Neuron (in vitro differentiated cells): ENCODE data around the gene PCK1.

ENCODE experiments used
- H2AFZ ChIP-seq: one replicate; pipeline ENCODE4 v1.6.1; 2013; ENCODE audit warnings: low read depth, mild to moderate bottlenecking, inconsistent platforms, low read length, moderate library complexity
- H3K27me3 ChIP-seq: one replicate; pipeline ENCODE4 v1.6.1; 2013; ENCODE audit warnings: low read length; ENCODE audit not compliant: insufficient read depth
- H3K36me3 ChIP-seq: one replicate; pipeline ENCODE4 v1.6.1; 2013; ENCODE audit warnings: low read length; ENCODE audit not compliant: insufficient read depth
- H3K4me1 ChIP-seq: one replicate; pipeline ENCODE4 v1.6.1; 2013; ENCODE audit warnings: low read length; ENCODE audit not compliant: insufficient read depth
- H3K4me3 ChIP-seq: 2 replicates; pipeline ENCODE4 v1.5.1; 2013; ENCODE audit warnings: mild to moderate bottlenecking, low read length, moderate library complexity
- H3K9me3 ChIP-seq: one replicate; pipeline ENCODE4 v1.6.1; 2013; ENCODE audit warnings: low read length

Gene PCK1

GRCh38 chr20:57580478-57581201, 19.7 kb downstream of the PCK1 start:
- Histone ChIP-seq H3K4me3 (no peak overlapping the region), H3K36me3 (no peaks in the 10 kb centered on the region), H2AFZ (no peak overlapping the region), H3K27me3 (peaks cover 40% of the 10 kb centered on the region), H3K4me1 (no peaks in the 10 kb centered on the region), H3K9me3 (no peaks in the 10 kb centered on the region)

GRCh38 chr20:57581202-57582028, 20.5 kb downstream of the PCK1 start:
- peaks cover 40% of the 10 kb centered on the region for H3K27me3 ChIP-seq
- no peaks in the 10 kb centered on the region for H3K4me1 ChIP-seq

GRCh38 chr20:57582029-57582378, 21.1 kb downstream of the PCK1 start:
- H2AFZ ChIP-seq = no peak overlapping the region
- no peaks in the 10 kb centered on the region for H3K36me3 ChIP-seq
- no peaks in the 10 kb centered on the region for H3K9me3 ChIP-seq
- no peaks in the 10 kb centered on the region for H3K4me1 ChIP-seq
- no peak overlapping the region for H3K4me3 ChIP-seq
- H3K27me3 ChIP-seq = peaks cover 40% of the 10 kb centered on the region

More at GRCh38 chr20:57581202-57582028, 20.5 kb downstream of the PCK1 start:
- no peaks in the 10 kb centered on the region for H3K36me3 ChIP-seq
- H3K9me3 ChIP-seq = no peaks in the 10 kb centered on the region
- no peak overlapping the region for H2AFZ ChIP-seq
- H3K4me3 ChIP-seq = no peak overlapping the region

- Histone ChIP-seq H3K4me3 (no peak overlapping the region), H2AFZ (no peak overlapping the region), H3K4me1 (no peaks in the 10 kb centered on the region), H3K27me3 (peaks cover 38% of the 10 kb centered on the region), H3K9me3 (no peaks in the 10 kb centered on the region), H3K36me3 (no peaks in the 10 kb centered on the region)
Measured at GRCh38 chr20:57582432-57583288, 21.8 kb downstream of the PCK1 start.

GRCh38 chr20:57583289-57584257, 22.7 kb downstream of the PCK1 start:
- Histone ChIP-seq H3K9me3 (no peaks in the 10 kb centered on the region), H3K36me3 (no peaks in the 10 kb centered on the region), H3K4me3 (no peak overlapping the region), H2AFZ (no peak overlapping the region), H3K4me1 (no peaks in the 10 kb centered on the region), H3K27me3 (peaks cover 34% of the 10 kb centered on the region)

- H2AFZ ChIP-seq = no peak overlapping the region
- H3K36me3 ChIP-seq = no peaks in the 10 kb centered on the region
- peaks cover 22% of the 10 kb centered on the region for H3K27me3 ChIP-seq
- H3K4me3 ChIP-seq = no peak overlapping the region
- no peaks in the 10 kb centered on the region for H3K4me1 ChIP-seq
- no peaks in the 10 kb centered on the region for H3K9me3 ChIP-seq
Measured at GRCh38 chr20:57584768-57585461, 24.0 kb downstream of the PCK1 start.

GRCh38 chr20:57585466-57586213, 24.7 kb downstream of the PCK1 start:
- no peak overlapping the region for H2AFZ ChIP-seq
- H3K36me3 ChIP-seq = no peaks in the 10 kb centered on the region
- H3K27me3 ChIP-seq = peaks cover 15% of the 10 kb centered on the region
- H3K4me1 ChIP-seq = no peaks in the 10 kb centered on the region
- H3K4me3 ChIP-seq = no peak overlapping the region
- H3K9me3 ChIP-seq = no peaks in the 10 kb centered on the region

- no peak overlapping the region for H3K4me3 ChIP-seq
- no peaks in the 10 kb centered on the region for H3K36me3 ChIP-seq
- H3K9me3 ChIP-seq = no peaks in the 10 kb centered on the region
- peaks cover 9% of the 10 kb centered on the region for H3K27me3 ChIP-seq
- H2AFZ ChIP-seq = no peak overlapping the region
- no peaks in the 10 kb centered on the region for H3K4me1 ChIP-seq
Measured at GRCh38 chr20:57586370-57586793, 25.5 kb downstream of the PCK1 start.

- H3K9me3 ChIP-seq = no peaks in the 10 kb centered on the region
- H3K4me1 ChIP-seq = no peaks in the 10 kb centered on the region
- H3K36me3 ChIP-seq = no peaks in the 10 kb centered on the region
- no peak overlapping the region for H3K4me3 ChIP-seq
- peaks cover 4% of the 10 kb centered on the region for H3K27me3 ChIP-seq
- H2AFZ ChIP-seq = no peak overlapping the region
Measured at GRCh38 chr20:57586943-57587277, 26.0 kb downstream of the PCK1 start.

- Histone ChIP-seq H3K36me3 (no peaks in the 10 kb centered on the region), H3K4me3 (no peak overlapping the region), H3K27me3 (peaks cover 3% of the 10 kb centered on the region), H3K9me3 (no peaks in the 10 kb centered on the region), H3K4me1 (no peaks in the 10 kb centered on the region), H2AFZ (no peak overlapping the region)
Measured at GRCh38 chr20:57587278-57587988, 26.5 kb downstream of the PCK1 start.

GRCh38 chr20:57587989-57588377, 27.1 kb downstream of the PCK1 start:
- no peak overlapping the region for H3K4me3 ChIP-seq
- no peaks in the 10 kb centered on the region for H3K36me3 ChIP-seq
- H3K9me3 ChIP-seq = no peaks in the 10 kb centered on the region
- no peak overlapping the region for H2AFZ ChIP-seq
- H3K4me1 ChIP-seq = no peaks in the 10 kb centered on the region
- H3K27me3 ChIP-seq = peaks cover 3% of the 10 kb centered on the region
